ENCODE results near the gene GNPTG. TPM values are rescaled to one million over a fixed set of nuclear protein-coding genes. Genes with fewer than 3 reads are reported as not detected.

Gene GNPTG
- total and polyA plus RNA-seq, 2 donors (not counting 3 experiments of a cell fraction or from before 2014, with no cell fraction given): 51.6 to 109 TPM

- CTCF ChIA-PET: no interaction called here
Measured at GRCh38 chr16:1325261-1325660, 26.5 kb upstream of the GNPTG start.

More at GRCh38 chr16:1325261-1325660, 26.5 kb upstream of the GNPTG start:
- Histone ChIP-seq H3K79me2 (ENCODE audit: control insufficient read depth, insufficient read depth, low read length) (no peaks in the 10 kb centered on the region), H3K36me3 (ENCODE audit: control insufficient read depth in 2 of 2, extremely low read depth in 1 of 2, insufficient read depth in 2 of 2, low read length in 2 of 2) (peaks cover 3 to 27% of the 10 kb centered on the region in 2 experiments), H3K4me2 (ENCODE audit: insufficient read depth, low read length) (no peak overlapping the region), H3K9me1 (replicated peaks; ENCODE audit: control insufficient read depth, extremely low read depth, insufficient read depth, low read length) (no peaks in the 10 kb centered on the region), H3K27ac (ENCODE audit: insufficient read depth, low read depth, low read length) (no peak overlapping the region), H3K9ac (replicated peaks; ENCODE audit: extremely low read depth, insufficient read depth, low read length) (no peak overlapping the region), H4K20me1 (replicated peaks; ENCODE audit: control insufficient read depth, extremely low read depth, insufficient read depth, low read length) (no peaks in the 10 kb centered on the region), H3K9me3 (replicated peaks; ENCODE audit: control insufficient read depth, insufficient read depth, low read length) (no peaks in the 10 kb centered on the region), H3K4me1 (ENCODE audit: control insufficient read depth, extremely low read depth, insufficient read depth, low read length) (no peaks in the 10 kb centered on the region), H3K27me3 (ENCODE audit: control insufficient read depth in 2 of 2, insufficient read depth in 2 of 2, low read length in 2 of 2) (no peaks in the 10 kb centered on the region), H3K4me3 (replicated peaks in 1 of 3; ENCODE audit: insufficient read depth in 1 of 3, low read depth in 1 of 3, low read length in 3 of 3) (no peak overlapping the region), H2AFZ (ENCODE audit: low read depth, low read length) (no peak overlapping the region)
- POLR2A ChIA-PET: no interaction called here
- no peak for DNase-seq (ENCODE audit: low read depth, low spot score)
- no TSS peak for BruUV-seq (replicated peaks)
- intact Hi-C loops (cut with micrococcal nuclease): no loop called here
- no peak for TF ChIP-seq FOS (IDR thresholded peaks at IDR 0.05; ENCODE audit: borderline replicate concordance, insufficient read depth, low read length)
- TF ChIP-seq EZH2 (IDR thresholded peaks at IDR 0.05; ENCODE audit: borderline replicate concordance, low read depth, low read length, severe bottlenecking): no peak
- TF ChIP-seq CTCF (IDR thresholded peaks at IDR 0.05; ENCODE audit: extremely low read depth in 1 of 2, insufficient read depth in 1 of 2, low read depth in 1 of 2, low read length in 2 of 2): no peak
- dilution Hi-C loops (cut with MboI; ENCODE audit: extremely low pct_ligation_motif_present, low sequenced_read_pairs): no loop called here
- no peak for FAIRE-seq
